HG02763 (cell line): Measurements from ENCODE around the gene MRPS12.
A peak's percentile ranks its signal among the peaks of the same experiment; 100 is the strongest.
"Not testable (repeated sequence)": the region's sequence is repeated elsewhere in the genome, so short reads cannot be mapped to it uniquely, and the experiment has no call there.

Experiments
- ATAC-seq: cut with Tn5 transposase; IDR thresholded peaks from one replicate; pipeline ENCODE4 v1.9.1; 2021; ENCODE audit warnings: mild to moderate bottlenecking, moderate library complexity; ENCODE audit not compliant: unreplicated experiment

The MRPS12 gene

GRCh38 chr19:38930776-38931520, at the start of gene MRPS12:
MRPS12 (plus strand) TSS chr19:38930944; CDS start chr19:38931295, 351 bp downstream.
- ATAC-seq, result peak; percentile 93

- no peak for ATAC-seq
Measured at GRCh38 chr19:38883286-38883685, 47.5 kb upstream of the MRPS12 start.

- not testable (repeated sequence) for ATAC-seq
Measured at GRCh38 chr19:38884691-38885090, 46.1 kb upstream of the MRPS12 start.

- no peak for ATAC-seq
Measured at GRCh38 chr19:38888876-38889275, 41.9 kb upstream of the MRPS12 start.

DNA sequence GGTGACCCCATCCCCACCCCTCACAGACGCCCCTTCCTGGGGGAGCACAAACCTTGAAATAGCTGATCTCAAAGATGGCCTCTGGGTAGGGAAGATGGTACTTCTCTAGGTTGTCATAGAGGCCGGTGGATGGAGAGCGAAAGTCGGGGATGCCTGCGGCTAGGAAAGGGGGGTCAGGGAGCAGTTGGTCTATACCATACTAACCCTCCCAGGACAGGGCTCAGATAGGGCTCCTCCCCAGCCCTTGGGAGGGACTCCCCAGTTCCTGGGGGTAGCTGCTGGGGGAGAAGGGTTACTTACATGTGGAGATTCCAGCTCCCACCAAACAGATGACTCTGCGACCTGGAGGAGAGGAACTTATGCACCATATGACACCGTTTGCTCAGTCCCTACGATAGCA, 40.9 kb upstream of the MRPS12 start:
- no peak for ATAC-seq

DNA sequence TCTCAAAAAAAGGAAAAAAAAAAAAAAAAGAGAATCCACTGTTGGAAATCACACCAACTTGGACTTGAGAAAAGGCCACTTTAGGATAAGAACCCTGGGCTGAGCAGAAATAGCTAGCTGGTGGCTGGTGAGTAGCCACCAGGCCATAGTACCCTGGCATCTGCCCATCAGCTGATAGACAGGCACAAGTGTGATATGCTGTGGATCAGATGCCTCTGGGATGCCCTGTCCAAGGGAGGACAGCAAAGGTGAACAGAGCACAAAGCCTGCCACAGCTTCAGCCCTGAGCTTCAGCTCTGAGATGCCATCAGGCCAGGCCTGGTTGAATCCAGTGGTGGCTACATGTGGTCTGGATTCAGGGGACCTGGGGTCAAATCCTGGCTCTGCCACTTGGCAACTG, 40.1 kb upstream of the MRPS12 start:
- no peak for ATAC-seq

GRCh38 chr19:38891771-38892170, 39.0 kb upstream of the MRPS12 start:
- ATAC-seq, result no peak

GRCh38 chr19:38892841-38893240, 37.9 kb upstream of the MRPS12 start:
- no peak for ATAC-seq

GRCh38 chr19:38893341-38893771, 37.4 kb upstream of the MRPS12 start:
- ATAC-seq, result no peak

DNA sequence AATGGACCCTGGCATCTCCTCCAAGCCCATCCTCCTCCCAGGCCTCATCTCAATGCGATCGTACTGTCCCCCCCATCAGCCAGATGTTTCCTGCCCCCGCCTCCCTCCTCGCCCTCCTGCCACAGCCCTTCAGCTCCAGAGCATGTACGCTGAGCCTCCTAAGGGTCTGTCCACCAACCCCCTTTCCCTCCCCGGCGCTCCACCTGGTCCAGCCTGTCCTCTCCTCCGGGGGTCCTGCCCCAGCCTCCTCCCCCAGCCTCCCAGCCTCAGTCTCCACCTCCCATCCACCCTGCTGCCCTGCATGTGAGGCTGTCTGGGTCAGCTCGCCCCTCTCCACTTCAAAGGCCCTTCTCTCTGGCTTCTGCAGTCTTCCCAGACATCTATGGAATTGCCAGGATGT, 35.8 kb upstream of the MRPS12 start:
- ATAC-seq, result no peak

DNA sequence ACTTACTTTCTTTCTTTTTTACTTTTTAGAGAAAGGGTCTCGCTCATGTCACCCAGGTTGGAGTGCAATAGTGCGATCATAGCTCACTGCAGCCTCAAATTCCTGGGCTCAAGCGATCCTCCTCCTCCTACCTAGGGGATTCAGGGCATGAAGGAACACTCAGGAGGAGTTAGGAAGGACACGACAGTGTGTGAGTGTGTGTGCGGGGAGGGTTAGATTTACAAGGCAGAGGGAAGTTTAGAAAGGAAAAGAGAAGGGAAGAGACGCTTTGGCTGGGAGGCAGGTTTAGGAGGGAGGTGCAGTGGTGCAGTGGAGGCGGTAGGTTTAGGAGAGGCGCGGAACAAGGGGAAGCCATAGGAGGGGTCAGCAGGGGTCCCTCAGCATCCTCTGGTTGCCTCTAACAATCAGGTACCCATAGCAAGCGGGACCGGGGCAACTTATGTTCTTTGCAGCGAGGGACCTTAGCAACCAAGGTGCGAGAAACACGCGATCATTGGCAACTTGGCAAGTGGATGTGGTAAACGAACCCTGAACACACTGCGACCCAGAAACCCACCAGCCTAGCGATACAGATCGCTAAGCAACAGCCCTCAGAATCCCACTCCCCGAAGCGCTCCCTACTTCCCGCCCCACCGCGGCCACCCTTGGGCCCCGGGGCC, 31.8 kb upstream of the MRPS12 start:
- no peak for ATAC-seq

DNA sequence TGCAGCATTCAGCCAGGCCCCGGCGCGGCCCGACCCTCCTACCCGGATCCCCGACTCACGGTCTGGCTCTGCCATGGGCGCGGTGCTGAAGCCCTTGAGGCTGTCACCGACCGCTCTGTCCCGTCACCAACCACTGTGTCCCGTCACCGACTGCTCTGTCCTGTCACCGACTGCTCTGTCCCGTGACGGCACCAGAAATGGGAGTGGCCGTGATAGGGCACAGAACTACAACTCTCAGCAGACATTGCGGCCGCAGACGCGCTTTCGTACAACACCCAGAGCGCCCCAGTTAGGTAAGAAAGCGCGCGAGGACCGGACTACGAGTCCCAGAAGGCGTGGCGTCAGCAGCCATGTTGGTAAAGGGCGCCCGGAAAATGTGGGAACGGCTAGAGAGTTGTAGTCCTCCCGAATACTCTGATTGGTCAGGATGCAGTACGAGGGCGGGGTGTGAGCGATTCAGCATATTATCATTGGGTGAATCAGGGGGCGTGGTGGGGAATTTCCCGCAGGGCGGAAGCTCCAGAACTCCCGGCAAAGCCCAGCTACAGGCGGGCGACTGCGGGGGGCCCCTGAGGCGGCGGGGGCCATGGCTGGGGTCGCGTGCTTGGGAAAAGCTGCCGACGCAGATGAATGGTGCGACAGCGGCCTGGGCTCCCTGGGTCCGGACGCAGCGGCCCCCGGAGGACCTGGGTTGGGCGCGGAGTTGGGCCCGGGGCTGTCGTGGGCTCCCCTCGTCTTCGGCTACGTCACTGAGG, 31.1 kb upstream of the MRPS12 start, which contains the start of the genes NFKBIB and SIRT2:
NFKBIB (plus strand) TSS at position 523 of the 755 bp plus-strand sequence; CDS start at position 587, 64 bp downstream.
SIRT2 (minus strand) TSS at position 172 of the 755 bp plus-strand sequence; CDS start at position 75, 97 bp downstream.
- peak; percentile 89 for ATAC-seq

DNA sequence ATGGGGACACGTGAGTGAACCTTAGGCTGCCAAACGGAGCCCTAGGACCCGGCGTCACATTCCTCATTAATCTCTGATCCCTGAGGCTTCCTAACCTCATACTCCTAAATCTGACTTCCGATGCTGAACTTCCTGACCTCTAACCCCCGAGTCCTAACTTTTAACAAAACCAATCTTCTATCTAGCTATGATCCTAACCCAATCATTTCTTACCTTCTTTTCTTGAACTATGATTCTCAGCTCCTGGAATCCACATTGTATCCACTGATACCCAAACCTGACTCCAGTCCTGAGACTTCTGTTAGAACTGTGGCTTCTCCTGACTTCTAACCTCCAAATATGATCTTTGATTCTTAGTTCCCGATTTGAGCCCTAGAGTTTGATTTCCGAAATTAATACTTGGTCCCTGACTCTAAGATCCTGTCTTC, 30.5 kb upstream of the MRPS12 start:
- no peak for ATAC-seq

DNA sequence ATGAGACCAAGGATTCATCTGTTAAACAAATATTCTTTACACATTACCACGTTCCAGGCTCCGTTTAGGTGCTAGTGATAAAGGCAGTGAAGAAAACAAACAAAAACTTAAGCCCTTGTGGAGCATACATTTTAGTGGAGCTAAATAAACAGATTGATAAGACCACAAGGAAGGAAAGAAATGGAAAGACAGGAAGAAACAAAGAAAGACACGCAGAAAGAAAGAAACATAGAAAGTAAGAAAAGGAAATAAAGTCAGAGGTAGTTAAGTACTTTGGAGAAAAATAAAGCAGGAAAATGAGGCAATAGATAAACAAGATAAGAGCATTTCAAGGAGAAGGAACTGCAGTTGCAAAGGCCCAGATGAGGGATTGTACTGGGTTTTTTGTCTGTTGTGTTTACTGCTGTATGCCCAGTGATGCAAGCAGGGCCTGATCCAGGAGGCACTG, 30.0 kb upstream of the MRPS12 start:
- no peak for ATAC-seq

- ATAC-seq, result no peak
Measured at GRCh38 chr19:38901683-38902082, 29.1 kb upstream of the MRPS12 start.

DNA sequence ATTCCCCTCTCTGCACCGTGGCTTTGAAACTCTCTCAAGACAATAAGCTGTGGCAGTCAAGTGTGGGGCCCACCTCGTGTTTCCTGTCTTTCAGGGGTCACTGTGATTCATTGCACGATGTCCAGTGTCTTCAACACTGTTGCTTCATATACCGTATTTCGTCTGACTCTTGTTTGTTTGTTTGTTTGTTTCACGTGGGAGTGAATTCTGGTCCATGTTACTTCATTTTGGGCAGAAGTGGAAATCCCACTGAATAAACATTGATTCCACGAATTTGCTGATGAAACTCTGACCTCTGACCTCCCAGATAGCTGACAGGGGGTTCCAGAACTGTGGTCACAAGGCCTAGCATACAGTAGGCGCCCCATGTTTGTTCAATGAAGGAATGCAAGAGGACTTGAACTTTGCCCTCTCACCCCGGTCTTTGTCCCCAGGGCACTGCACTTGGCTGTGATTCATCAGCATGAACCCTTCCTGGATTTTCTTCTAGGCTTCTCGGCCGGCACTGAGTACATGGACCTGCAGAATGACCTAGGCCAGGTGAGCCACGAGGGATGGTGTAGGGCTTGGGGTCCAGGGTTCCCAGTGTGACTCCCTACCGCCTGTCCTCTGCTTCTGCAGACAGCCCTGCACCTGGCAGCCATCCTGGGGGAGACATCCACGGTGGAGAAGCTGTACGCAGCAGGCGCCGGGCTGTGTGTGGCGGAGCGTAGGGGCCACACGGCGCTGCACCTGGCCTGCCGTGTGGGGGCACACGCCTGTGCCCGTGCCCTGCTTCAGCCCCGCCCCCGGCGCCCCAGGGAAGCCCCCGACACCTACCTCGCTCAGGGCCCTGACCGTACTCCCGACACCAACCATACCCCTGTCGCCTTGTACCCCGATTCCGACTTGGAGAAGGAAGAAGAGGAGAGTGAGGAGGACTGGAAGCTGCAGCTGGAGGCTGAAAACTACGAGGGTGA, 25.9 kb upstream of the MRPS12 start:
- no peak for ATAC-seq

GRCh38 chr19:38905620-38906019, 25.1 kb upstream of the MRPS12 start:
- no peak for ATAC-seq

GRCh38 chr19:38907227-38907626, 23.5 kb upstream of the MRPS12 start:
- no peak for ATAC-seq

GRCh38 chr19:38907670-38908069, 23.1 kb upstream of the MRPS12 start:
- ATAC-seq, result no peak

GRCh38 chr19:38908911-38909310, 21.8 kb upstream of the MRPS12 start:
- ATAC-seq, result no peak
